SK-N-SH (cell line): Measurements from ENCODE around the gene CIROP. TPM values are rescaled to one million over a fixed set of nuclear protein-coding genes. Genes with fewer than 3 reads are reported as not detected.

Source experiments
- CTCF ChIA-PET: fragments of 300-600, 350-600 bp; formaldehyde crosslinking; extraction: SDS; loops from one replicate; lab custom pipeline; 2021; lab: Yijun Ruan, JAX
- POLR2A ChIA-PET: fragments of 350-600 bp; sonication (Branson Sonifier 250); formaldehyde crosslinking; extraction: SDS; loops from one replicate; lab custom pipeline; 2020; ENCODE audit warnings: antibody characterized with exemption, inconsistent platforms; lab: Yijun Ruan, JAX
- DNase-seq: peaks from one replicate; pipeline ENCODE4 v3.0.0; 2012
- H2AFZ ChIP-seq: fragments of 200-600 bp; sonication (generic); 2 replicates; pipeline ENCODE4 v1.8.1; 2016; ENCODE audit warnings: antibody characterized with exemption, mild to moderate bottlenecking, low read depth
- H3F3A ChIP-seq: fragments of 200-600 bp; sonication (generic); replicated peaks from 2 replicates; pipeline ENCODE3; 2016; ENCODE audit warnings: antibody characterized with exemption, mild to moderate bottlenecking; ENCODE audit not compliant: insufficient read depth
- H3K27ac ChIP-seq, 2 experiments: fragments of 200-500 bp in 1 of 2; fragments of 200-600 bp in 1 of 2; sonication (Bioruptor generic) in 1 of 2; sonication (generic), shearing (Covaris generic) in 1 of 2; 2 replicates each; pipeline versions ENCODE4 v1.5.1 to v1.6.1; 2014 to 2016; ENCODE audit warnings: low read depth in 2 of 2, inconsistent platforms in 1 of 2, low read length in 1 of 2, mild to moderate bottlenecking in 1 of 2, mixed read lengths in 1 of 2
- H3K27me3 ChIP-seq: fragments of 200-600 bp; sonication (generic), shearing (Covaris generic); 2 replicates; pipeline ENCODE4 v1.6.1; 2016; ENCODE audit warnings: mixed run types; ENCODE audit not compliant: insufficient read depth
- H3K36me3 ChIP-seq, 2 experiments: fragments of 200-500 bp in 1 of 2; fragments of 200-600 bp in 1 of 2; sonication (Bioruptor generic) in 1 of 2; sonication (generic) in 1 of 2; replicated peaks in 1 of 2; 2 replicates each; pipeline versions ENCODE3 to v1.5.1; 2014 to 2016; ENCODE audit warnings: low read length in 1 of 2, mild to moderate bottlenecking in 1 of 2; ENCODE audit not compliant: insufficient read depth in 2 of 2, control insufficient read depth in 1 of 2
- H3K4me1 ChIP-seq, 2 experiments: fragments of 200-500 bp in 1 of 2; fragments of 200-600 bp in 1 of 2; sonication (Bioruptor generic) in 1 of 2; sonication (generic), shearing (Covaris generic) in 1 of 2; 2 replicates each; pipeline versions ENCODE4 v1.5.1 to v1.6.1; 2014 to 2016; ENCODE audit warnings: low read depth in 1 of 2, low read length in 1 of 2, mixed run types in 1 of 2; ENCODE audit not compliant: insufficient read depth in 2 of 2, control insufficient read depth in 1 of 2
- H3K4me2 ChIP-seq: fragments of 200-600 bp; sonication (generic), shearing (Covaris generic); 2 replicates; pipeline ENCODE4 v1.6.1; 2017; ENCODE audit warnings: mixed run types
- H3K4me3 ChIP-seq, 2 experiments: fragments of 200-500 bp in 1 of 2; fragments of 200-600 bp in 1 of 2; sonication (Bioruptor generic) in 1 of 2; sonication (generic), shearing (Covaris generic) in 1 of 2; 2 replicates each; pipeline versions ENCODE4 v1.5.1 to v1.8.1; 2014 to 2016; ENCODE audit warnings: low read depth in 2 of 2, inconsistent platforms in 1 of 2, low read length in 1 of 2, mild to moderate bottlenecking in 1 of 2, mixed read lengths in 1 of 2, moderate library complexity in 1 of 2
- H3K79me2 ChIP-seq: fragments of 200-600 bp; sonication (generic); 2 replicates; pipeline ENCODE4 v1.8.1; 2017; ENCODE audit warnings: mild to moderate bottlenecking; ENCODE audit not compliant: insufficient read depth
- H3K9ac ChIP-seq: fragments of 200-600 bp; sonication (generic); 2 replicates; pipeline ENCODE4 v1.6.1; 2017; ENCODE audit warnings: mixed run types
- H3K9me2 ChIP-seq: fragments of 200-600 bp; sonication (generic); 2 replicates; pipeline ENCODE4 v1.6.1; 2017; ENCODE audit warnings: mixed run types
- H3K9me3 ChIP-seq: fragments of 200-600 bp; sonication (generic); 2 replicates; pipeline ENCODE4 v1.6.1; 2017; ENCODE audit warnings: mixed run types, mild to moderate bottlenecking, moderate library complexity
- H4K20me1 ChIP-seq: fragments of 200-600 bp; sonication (generic); 2 replicates; pipeline ENCODE4 v1.6.1; 2017; ENCODE audit warnings: mild to moderate bottlenecking, mixed run types; ENCODE audit not compliant: insufficient read depth
- JUND ChIP-seq: IDR thresholded peaks from 2 replicates; pipeline ENCODE4 v1.4.0; 2012
- MEF2A ChIP-seq: IDR thresholded peaks from 2 replicates; pipeline ENCODE4 v1.4.0; 2012; ENCODE audit warnings: low read depth, borderline replicate concordance
- MXI1 ChIP-seq: IDR thresholded peaks from 2 replicates; pipeline ENCODE4 v1.6.1; 2012; ENCODE audit warnings: mild to moderate bottlenecking, low read depth, low read length, improper control_type of control experiment
- NFIC ChIP-seq: IDR thresholded peaks from 2 replicates; pipeline ENCODE4 v1.4.0; 2012; ENCODE audit warnings: borderline replicate concordance
- RAD21 ChIP-seq: IDR thresholded peaks from 2 replicates; pipeline ENCODE4 v1.6.1; 2012; ENCODE audit warnings: mild to moderate bottlenecking, low read length
- SIN3A ChIP-seq: IDR thresholded peaks from 2 replicates; pipeline ENCODE4 v1.6.1; 2012; ENCODE audit warnings: low read depth, mild to moderate bottlenecking, low read length, moderate library complexity, borderline replicate concordance
- YY1 ChIP-seq: IDR thresholded peaks from 2 replicates; pipeline ENCODE4 v1.4.0; 2012; ENCODE audit warnings: low read depth, mild to moderate bottlenecking
- WGBS: methylation state at CpG from one replicate; pipeline ENCODE4 v1.1.6; 2017; ENCODE audit warnings: low lambda C conversion rate; 5-methylcytosine and 5-hydroxymethylcytosine counted together
- polyA plus RNA-seq, 3 experiments: library from polyadenylated mRNA; depleted of rRNA; stranded (reverse); fragments of >200 nt; gene quantifications; 2 replicates each; pipeline ENCODE4 v1.2.3, GENCODE V29; 2012
- TF ChIP-seq, protein P1 (sequence below): IDR thresholded peaks from 2 replicates; pipeline ENCODE4; 2012
- TF ChIP-seq, protein P2 (sequence below): fragments of 150-350 bp; IDR thresholded peaks from 2 replicates; pipeline ENCODE4 v1.6.1; 2016; ENCODE audit warnings: mild to moderate bottlenecking, low read depth, low read length
- TF ChIP-seq, protein P3 (sequence below): fragments of 200-600 bp; sonication (generic); IDR thresholded peaks from 2 replicates; pipeline ENCODE4 v1.6.1; 2017; ENCODE audit warnings: antibody characterized with exemption, mild to moderate bottlenecking, moderate library complexity
- TF ChIP-seq, protein P4 (sequence below): IDR thresholded peaks from 2 replicates; pipeline ENCODE4 v1.6.1; 2012; ENCODE audit warnings: mild to moderate bottlenecking, low read depth, low read length, moderate library complexity

Gene CIROP
- polyA plus RNA-seq, 1 of the 3 experiments (the other 2 are of a cell fraction), result not detected

DNA sequence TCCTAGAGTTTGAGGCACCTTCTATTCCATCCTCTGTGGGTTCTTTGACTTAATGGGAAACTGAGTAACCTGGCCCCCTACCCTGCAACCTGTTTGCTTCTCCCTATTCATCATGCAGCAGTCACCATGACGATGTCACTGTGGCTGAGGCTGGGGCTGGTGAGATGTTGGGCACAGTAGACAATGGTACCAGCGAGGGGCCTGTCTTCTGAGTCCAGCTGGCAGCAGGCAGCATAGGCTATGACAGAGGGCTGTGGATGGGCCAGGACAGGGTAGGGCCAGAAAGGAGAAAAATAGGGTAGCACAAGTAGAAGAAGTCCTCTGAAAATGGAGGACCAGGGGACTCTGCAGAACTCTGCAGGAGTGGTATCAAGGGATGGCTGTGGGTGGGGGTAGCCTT is 2.0 kb downstream of the CIROP start:
- ChIA-PET CTCF (interaction anchor here (1.2 to 2.4 kb wide), 2 partner anchors 18 to 26 kb away, joined by 3 to 19 read pairs; no protein-coding TSS in a partner anchor), POLR2A (no interaction called here)
- Histone ChIP-seq H2AFZ (no peak overlapping the region), H3K9me3 (no peaks in the 10 kb centered on the region), H3K9me2 (no peaks in the 10 kb centered on the region), H3K36me3 (peaks cover 10 to 14% of the 10 kb centered on the region in 2 experiments), H3F3A (no peaks in the 10 kb centered on the region), H4K20me1 (peaks cover 19% of the 10 kb centered on the region; the same call in 1 of the 2 replicates), H3K4me2 (no peak overlapping the region), H3K27ac (no peak overlapping the region), H3K9ac (no peak overlapping the region), H3K79me2 (peaks cover 14% of the 10 kb centered on the region), H3K4me1 (no peaks in the 10 kb centered on the region; a peak in 1 of 4 replicates), H3K27me3 (no peaks in the 10 kb centered on the region), H3K4me3 (no peak overlapping the region)
- no peak for DNase-seq
- TF ChIP-seq, protein P1, sequence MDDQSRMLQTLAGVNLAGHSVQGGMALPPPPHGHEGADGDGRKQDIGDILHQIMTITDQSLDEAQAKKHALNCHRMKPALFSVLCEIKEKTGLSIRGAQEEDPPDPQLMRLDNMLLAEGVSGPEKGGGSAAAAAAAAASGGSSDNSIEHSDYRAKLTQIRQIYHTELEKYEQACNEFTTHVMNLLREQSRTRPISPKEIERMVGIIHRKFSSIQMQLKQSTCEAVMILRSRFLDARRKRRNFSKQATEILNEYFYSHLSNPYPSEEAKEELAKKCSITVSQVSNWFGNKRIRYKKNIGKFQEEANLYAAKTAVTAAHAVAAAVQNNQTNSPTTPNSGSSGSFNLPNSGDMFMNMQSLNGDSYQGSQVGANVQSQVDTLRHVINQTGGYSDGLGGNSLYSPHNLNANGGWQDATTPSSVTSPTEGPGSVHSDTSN, result no peak
- TF ChIP-seq, protein P2, sequence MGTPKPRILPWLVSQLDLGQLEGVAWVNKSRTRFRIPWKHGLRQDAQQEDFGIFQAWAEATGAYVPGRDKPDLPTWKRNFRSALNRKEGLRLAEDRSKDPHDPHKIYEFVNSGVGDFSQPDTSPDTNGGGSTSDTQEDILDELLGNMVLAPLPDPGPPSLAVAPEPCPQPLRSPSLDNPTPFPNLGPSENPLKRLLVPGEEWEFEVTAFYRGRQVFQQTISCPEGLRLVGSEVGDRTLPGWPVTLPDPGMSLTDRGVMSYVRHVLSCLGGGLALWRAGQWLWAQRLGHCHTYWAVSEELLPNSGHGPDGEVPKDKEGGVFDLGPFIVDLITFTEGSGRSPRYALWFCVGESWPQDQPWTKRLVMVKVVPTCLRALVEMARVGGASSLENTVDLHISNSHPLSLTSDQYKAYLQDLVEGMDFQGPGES, result no peak
- no peak for TF ChIP-seq MXI1
- TF ChIP-seq, protein P3, sequence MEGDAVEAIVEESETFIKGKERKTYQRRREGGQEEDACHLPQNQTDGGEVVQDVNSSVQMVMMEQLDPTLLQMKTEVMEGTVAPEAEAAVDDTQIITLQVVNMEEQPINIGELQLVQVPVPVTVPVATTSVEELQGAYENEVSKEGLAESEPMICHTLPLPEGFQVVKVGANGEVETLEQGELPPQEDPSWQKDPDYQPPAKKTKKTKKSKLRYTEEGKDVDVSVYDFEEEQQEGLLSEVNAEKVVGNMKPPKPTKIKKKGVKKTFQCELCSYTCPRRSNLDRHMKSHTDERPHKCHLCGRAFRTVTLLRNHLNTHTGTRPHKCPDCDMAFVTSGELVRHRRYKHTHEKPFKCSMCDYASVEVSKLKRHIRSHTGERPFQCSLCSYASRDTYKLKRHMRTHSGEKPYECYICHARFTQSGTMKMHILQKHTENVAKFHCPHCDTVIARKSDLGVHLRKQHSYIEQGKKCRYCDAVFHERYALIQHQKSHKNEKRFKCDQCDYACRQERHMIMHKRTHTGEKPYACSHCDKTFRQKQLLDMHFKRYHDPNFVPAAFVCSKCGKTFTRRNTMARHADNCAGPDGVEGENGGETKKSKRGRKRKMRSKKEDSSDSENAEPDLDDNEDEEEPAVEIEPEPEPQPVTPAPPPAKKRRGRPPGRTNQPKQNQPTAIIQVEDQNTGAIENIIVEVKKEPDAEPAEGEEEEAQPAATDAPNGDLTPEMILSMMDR, result no peak
- no peak for TF ChIP-seq RAD21
- no peak for TF ChIP-seq YY1
- no peak for TF ChIP-seq NFIC
- no peak for TF ChIP-seq SIN3A
- no peak for TF ChIP-seq MEF2A
- TF ChIP-seq JUND, result no peak
- TF ChIP-seq, protein P4, sequence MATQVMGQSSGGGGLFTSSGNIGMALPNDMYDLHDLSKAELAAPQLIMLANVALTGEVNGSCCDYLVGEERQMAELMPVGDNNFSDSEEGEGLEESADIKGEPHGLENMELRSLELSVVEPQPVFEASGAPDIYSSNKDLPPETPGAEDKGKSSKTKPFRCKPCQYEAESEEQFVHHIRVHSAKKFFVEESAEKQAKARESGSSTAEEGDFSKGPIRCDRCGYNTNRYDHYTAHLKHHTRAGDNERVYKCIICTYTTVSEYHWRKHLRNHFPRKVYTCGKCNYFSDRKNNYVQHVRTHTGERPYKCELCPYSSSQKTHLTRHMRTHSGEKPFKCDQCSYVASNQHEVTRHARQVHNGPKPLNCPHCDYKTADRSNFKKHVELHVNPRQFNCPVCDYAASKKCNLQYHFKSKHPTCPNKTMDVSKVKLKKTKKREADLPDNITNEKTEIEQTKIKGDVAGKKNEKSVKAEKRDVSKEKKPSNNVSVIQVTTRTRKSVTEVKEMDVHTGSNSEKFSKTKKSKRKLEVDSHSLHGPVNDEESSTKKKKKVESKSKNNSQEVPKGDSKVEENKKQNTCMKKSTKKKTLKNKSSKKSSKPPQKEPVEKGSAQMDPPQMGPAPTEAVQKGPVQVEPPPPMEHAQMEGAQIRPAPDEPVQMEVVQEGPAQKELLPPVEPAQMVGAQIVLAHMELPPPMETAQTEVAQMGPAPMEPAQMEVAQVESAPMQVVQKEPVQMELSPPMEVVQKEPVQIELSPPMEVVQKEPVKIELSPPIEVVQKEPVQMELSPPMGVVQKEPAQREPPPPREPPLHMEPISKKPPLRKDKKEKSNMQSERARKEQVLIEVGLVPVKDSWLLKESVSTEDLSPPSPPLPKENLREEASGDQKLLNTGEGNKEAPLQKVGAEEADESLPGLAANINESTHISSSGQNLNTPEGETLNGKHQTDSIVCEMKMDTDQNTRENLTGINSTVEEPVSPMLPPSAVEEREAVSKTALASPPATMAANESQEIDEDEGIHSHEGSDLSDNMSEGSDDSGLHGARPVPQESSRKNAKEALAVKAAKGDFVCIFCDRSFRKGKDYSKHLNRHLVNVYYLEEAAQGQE, result no peak
- WGBS, result 58% methylated on average over 2 of the region's 2 CpGs
